NCI-H187 (cell line): ENCODE results near the gene MS4A15.

Source experiments
- DNase-seq, 2 experiments: peaks; one replicate each; lab custom pipeline; 2025; lab: John Stamatoyannopoulos, UW

MS4A15 gene

GRCh38 chr11:60777572-60777971, 20.9 kb downstream of the MS4A15 start:
- DNase-seq = no peak

- no peak for DNase-seq
These were observed 23.4 kb downstream of the MS4A15 start for GRCh38 chr11:60780065-60780464.

- DNase-seq = no peak
These were observed 24.1 kb downstream of the MS4A15 start for GRCh38 chr11:60780774-60781173.

- no peak for DNase-seq
These were observed 24.8 kb downstream of the MS4A15 start for GRCh38 chr11:60781286-60781980.

- DNase-seq = no peak
These were observed 25.3 kb downstream of the MS4A15 start for GRCh38 chr11:60781981-60782316.

DNA sequence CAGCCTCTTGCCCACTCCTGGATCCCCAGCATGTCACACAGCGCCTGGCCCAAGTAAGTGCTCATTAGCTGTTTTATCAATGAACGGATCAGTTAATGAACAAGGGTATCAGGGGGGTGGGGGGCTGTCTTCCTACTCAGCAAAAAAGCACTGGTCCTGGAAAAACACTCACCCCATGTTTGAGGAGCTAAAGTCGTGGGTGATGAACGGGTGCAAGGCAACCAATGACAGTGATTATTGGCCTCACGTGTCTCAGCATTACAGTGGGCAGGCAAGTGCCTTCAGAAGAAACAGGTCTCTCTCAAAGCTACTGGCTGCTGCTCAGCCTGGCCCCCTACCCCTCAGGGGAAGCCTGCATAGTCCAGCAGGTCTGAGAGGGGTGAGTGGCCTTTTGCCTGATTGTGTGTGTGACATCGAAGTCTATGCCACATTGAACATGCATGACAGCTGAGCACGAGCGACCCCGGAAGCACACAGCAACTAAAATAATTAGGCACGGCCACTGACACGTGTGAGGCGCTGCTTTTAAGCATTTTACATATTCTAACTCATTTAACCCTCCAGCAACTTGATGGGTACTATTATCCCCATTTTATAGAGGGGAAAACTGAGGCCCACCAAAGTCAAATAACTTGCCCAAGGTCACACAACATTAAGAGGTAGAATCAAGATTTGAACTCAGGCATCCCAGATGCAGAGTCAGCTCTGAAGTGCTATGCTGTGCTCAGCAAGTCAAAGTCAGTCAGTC, 25.9 kb downstream of the MS4A15 start:
- no peak for DNase-seq

GRCh38 chr11:60783141-60783484, 26.4 kb downstream of the MS4A15 start:
- no peak for DNase-seq

DNA sequence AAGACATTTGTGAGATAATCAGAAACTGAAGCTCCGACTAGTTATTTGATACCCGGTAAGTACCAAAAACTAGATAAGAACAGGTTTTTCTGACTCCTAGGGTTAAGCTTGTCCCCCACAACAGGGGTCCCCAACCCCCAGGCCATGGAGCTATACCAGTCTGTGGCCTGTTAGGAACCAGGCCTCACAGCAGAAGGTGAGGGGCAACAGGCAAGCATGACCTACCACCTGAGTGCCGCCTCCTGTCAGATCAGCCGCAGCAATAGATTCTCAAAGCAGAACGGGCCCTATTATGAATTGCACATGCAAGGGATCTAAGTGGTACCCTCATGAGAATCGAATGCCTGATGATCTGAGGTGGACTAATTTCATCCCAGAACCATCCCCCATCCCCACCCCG, 27.2 kb downstream of the MS4A15 start:
- no peak for DNase-seq

- DNase-seq = no peak
These were observed 28.5 kb downstream of the MS4A15 start, which contains the start of gene MS4A10 for GRCh38 chr11:60785136-60785535. TSS of gene MS4A10 (plus strand) at chr11:60785333. CDS start at chr11:60790336, 5,003 bp downstream.

DNA sequence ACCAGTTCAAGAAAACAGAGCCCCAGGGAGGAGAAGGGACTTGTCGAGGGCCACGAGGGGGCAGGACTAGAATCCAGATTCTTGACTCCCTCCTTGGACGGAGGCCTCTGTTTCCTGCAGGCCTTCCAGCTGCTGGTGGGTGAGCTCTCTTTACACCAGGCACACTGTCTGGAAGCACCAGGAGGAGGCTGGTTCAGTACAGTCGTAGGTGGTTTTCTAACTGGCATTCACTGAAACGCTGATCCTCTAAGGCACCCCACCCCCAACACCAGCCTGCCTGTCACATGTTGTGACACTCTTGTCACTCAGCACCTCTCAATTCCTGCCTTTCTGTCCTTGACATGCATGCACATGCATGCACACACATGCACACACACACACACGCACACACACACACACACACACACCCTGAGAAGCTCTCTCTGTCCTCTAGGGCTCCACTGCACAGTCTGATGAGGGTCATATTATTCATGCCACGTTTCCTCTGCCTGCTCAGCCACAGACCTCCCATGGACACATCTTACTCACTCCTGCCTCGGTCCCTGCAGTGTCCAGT, 29.2 kb downstream of the MS4A15 start:
- DNase-seq = no peak

DNA sequence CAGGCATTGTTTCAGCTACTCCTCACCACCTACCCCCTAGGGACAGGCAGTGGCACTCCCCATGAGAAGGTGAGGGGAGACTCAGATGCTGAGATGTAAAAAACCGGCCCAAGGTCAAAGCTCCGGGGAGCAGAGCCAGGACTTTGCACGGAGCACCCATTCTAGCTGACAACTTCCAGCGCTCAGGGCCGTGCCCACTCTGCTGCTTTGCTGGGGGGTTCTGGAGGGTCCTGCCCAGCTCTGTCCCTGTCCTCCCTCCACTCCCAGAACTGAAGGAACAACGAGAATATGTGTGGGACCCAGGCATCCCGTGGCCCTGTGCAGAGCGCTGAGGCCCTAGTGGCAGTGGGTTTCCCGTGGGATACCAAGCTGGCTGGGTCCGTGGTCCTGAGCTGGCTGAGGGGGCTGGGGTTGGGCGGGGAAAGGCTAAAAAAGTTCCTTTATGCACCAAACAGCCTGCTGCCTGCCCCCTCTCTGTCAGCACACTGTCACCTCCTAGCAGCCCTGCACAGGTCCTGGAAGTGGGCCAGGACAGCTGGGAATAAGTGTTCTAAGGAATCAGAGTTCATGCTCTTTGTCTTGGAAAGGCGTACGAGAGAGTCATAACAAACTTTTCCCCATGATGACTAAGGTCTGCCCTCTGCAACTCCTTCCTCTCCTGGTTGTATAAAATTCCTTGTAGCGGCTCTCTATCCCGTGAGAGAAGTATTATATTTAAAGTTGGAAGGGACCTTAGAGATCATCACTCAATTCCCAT, 30.3 kb downstream of the MS4A15 start:
- no peak for DNase-seq

DNA sequence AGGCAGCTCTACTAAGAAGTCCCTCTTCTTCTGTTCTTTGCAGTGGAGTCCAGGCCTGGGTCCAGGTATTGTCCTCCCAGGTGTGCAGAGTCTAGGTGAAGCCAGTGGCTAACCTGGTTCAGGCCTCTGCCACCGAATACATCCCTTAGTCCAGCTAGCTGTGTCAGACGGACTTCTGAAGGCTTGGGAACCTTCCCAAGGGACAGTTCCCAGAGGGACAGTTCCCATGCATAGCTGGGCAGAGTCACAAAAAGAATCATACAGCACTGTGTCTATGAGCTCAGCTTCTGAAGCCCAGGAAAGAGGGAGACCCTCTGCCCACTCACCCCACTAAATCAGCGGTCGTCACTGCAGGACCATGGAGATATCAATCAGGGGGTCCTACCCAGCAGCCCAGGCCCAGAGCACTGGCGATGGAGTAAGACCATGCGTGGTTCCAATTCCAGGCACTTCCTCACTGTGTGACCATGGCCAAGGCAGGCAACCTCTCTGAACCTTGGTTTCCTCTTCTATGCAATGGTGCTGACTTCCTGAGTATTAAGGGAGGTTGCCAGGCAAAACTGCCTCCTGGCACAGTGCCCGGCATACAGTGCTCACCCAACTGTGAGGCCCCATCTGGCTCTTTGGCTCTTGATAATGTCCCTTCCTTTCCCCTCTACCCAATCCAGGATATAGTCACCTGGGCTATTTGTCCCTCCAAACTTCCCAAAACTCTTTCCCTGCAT, 31.9 kb downstream of the MS4A15 start:
- DNase-seq = no peak

DNA sequence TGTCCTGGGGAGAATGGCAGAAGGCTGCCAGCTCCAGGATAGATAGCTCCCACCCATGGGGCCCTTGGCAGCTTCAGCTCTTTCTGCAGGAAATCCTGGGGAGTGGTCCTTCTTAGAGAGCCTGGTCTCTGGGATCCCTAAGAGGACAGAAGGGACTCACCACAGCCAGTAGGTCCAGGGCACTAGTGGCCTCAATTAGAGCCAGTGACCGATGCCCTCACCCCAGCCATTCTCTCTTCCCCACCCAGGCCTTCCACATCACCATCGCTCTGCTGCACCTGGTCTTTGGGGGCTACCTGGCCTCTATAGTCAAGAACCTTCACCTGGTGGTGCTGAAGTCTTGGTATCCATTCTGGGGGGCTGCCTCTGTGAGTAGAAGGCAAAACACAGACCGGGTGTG, 34.1 kb downstream of the MS4A15 start:
- no peak for DNase-seq

DNA sequence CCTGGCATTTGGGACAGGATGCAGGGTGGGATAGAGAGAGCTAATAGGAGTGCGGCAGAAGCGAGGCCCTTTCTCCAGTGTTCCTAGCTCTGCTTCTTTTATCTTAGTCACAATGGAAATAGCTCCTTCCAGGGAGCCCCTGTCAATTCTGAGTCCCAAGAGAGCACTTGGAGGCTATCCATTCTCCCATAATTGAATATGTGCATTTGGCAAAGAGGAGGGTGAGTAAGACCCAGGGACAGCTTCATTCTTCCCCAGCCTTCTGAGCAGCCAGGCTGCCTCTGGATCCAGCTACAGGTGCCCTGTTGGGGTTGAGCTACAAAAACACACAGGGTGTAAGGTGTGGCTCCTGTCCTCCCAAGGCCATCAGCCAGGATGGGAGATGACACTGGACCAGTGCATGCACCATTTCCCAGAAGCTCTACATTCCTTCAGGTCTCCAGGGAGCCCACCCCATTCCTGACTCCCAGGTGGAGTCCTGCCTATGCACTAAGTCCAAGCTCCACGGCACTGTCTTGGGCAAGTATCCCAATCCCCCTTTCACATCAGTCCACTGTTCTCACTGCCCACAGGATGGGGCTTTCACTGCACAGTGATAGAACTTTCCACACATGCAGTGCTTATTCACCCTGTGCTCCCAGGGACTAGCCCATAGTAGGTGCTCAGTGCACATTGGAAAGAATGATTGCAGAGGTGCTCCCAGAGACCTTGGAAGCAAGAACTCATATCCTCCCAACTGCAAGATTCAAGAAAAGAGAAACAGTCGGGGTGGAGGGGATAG, 34.7 kb downstream of the MS4A15 start:
- no peak for DNase-seq

DNA sequence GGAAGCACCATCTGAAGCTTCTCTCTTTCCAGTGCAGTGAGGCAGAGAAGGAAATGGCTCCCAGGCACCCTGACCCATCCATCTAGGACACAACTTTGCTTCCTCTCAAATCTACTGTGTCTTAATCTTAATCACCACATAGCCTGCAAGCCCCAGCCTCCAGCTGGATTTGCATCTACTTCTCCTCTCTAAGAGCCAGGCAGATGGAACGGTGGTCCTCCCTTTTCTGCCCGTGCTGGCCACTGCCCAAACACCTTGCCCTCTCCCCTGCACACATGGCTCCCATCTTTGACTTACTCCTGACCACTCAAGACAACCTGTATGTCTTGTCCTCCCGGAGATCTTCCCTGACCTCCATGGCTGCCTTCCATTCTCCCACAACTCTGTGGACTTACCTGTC, 35.9 kb downstream of the MS4A15 start:
- no peak for DNase-seq

DNA sequence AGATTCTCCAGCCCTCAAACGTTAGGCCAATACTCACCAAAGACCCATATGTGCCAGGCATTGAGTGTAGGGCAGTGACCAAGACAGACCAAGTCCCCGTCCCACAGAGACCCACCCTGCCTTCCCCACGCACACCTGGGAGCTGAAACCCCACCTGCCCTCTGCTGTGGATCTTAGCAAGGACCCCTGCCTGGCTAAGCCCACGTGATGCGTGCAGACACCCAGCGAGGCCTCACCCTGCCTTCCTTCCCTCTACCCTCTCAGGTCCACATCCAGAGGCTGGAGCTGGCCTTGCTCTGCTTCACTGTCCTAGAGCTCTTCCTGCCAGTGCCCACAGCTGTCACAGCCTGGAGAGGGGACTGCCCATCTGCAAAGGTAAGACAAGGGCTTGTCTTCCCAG, 38.6 kb downstream of the MS4A15 start:
- DNase-seq = no peak

DNA sequence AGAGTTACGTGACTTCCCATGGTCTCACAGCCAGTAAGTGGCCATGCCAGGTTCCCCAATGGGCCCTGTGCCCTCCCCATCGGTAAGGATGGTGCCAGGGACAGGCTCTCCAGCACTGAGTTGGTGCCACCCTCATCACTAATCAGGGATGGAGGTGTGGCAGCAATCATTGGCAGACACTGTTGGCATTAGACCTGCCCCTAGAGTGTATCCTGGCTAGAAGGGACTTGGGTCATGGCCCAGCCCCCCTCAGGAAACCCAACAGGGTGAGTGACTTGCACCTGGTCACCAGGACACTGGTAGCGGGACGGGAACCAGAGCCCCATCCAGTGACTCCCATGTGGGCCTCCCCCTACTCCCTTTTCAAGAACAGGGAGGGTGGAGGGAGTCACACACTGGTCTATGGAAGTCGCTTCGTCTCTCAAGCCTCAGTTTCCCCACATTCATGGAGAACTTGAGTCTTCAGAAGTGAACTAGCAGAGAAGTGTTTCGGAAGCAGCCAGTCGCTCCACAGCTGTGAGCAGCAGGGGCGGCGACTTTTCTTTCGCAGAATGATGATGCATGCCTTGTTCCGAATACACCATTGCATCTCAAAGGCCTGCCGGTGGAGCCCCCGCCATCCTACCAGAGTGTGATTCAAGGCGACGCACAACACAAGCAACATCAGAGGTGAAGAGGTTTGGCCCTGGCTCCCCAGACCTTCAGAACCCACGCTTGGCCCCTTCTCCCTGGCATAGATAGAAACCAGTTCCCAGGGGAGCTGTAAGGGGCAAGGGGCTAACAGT, 41.4 kb downstream of the MS4A15 start:
- DNase-seq = no peak

GRCh38 chr11:60798631-60799030, 42.0 kb downstream of the MS4A15 start:
- no peak for DNase-seq

- DNase-seq = no peak
These were observed 44.5 kb downstream of the MS4A15 start for GRCh38 chr11:60801194-60801593.

DNA sequence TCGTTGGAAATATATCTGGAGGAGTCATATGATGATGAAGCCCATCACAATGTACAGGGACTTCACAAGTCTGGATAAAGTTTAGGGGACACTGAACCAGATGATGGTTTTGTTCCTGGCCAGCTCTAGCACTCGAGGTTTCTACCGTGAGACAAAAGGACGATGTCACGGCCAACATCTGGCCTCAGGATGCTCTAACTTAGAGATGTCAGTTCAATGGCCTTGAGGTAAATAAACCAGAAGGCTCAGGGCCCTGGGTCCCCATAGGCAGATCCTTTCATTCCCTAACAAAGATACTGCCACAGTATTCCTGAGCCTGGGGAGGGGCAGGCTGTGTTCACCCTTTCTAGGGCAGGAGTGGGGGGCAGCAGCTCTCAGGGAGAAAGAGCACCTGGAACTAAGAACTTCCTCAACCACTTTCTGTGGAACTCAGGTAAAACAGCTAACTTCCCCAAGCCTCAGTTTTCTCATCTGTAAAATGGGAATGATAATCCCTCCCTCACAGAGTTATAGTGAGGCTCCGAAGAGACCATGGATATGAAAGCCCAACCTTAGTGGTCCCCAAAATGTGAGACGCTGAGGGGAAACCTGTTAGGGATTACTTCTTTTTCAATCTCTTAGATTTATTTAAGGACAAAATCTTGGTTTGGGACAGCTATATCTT, 46.7 kb downstream of the MS4A15 start:
- DNase-seq = no peak
